Activated T-cell treated with anti-CD3 and anti-CD28 coated beads for 48 hours (primary cell): ENCODE results near the gene HTD2.

Source experiments
- DNase-seq: peaks from one replicate; pipeline ENCODE4 v3.0.0-alpha.2; 2020; ENCODE audit warnings: low read depth

Gene HTD2

DNA sequence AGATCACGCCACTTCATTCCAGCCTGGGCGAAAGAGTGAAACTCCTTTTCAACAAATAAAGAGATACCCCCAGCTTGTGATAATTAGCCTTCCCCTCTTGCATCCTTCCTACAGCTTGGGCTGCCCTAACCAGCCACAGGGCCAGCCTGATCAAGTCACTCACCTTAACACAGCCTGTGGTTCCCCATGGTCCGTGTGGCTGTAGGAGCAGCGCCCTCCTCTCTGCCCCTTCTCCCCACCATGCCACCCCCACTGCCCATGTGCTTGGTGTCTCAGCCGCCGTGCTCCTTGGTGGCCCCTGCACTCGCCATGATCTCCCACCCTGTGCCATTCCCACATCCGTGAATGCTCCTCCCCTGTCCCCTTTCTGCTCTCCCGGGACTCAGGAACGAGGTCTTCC is 13.5 kb upstream of the HTD2 start:
- DNase-seq, result no peak

GRCh38 chr3:58293516-58293915 is 12.8 kb upstream of the HTD2 start:
- DNase-seq, result no peak

- no peak for DNase-seq
Observed at GRCh38 chr3:58296269-58296668, 10.1 kb upstream of the HTD2 start.

DNA sequence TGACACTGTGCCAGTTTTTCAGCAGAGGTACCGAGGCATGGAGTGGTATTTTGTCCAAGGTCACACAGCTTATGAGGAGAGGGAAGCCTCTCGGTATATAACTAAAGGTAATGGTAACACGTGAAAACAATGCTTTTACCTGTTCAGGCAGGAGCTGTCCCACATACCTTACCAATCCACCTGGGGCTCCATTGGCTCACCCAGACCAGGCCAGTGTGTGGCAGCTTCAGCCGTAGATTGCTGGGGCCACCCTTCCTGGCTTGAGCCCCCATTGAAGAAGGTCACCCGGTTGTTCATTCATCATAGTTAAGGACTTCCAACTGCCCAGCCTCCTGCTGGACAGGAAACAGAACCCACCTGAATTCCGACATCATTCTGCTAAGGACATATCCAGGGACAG is 9.5 kb upstream of the HTD2 start:
- DNase-seq, result no peak

DNA sequence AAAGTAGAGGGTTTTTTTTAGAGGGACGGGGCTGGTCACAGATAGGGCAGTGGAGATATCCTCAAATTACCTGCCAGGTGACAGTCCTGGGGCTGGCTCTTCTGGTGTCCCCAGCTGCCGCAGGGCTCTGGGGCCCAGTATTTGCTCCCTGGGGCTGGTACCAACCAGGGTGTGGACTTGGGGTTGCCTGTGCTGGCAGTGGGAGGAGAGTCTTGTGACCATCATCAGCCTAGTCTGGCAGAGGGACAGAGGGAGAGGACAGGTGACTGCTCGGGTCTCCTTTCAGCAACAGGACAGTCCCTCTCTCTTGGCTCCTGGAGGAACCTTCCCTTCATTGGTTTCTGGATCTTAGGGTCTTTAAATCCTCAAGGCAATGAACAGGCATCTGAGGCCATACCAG is 8.1 kb upstream of the HTD2 start:
- DNase-seq, result no peak

GRCh38 chr3:58299075-58299474 is 7.2 kb upstream of the HTD2 start:
- DNase-seq, result no peak

GRCh38 chr3:58299839-58300516 is 6.3 kb upstream of the HTD2 start:
- DNase-seq, result no peak

DNA sequence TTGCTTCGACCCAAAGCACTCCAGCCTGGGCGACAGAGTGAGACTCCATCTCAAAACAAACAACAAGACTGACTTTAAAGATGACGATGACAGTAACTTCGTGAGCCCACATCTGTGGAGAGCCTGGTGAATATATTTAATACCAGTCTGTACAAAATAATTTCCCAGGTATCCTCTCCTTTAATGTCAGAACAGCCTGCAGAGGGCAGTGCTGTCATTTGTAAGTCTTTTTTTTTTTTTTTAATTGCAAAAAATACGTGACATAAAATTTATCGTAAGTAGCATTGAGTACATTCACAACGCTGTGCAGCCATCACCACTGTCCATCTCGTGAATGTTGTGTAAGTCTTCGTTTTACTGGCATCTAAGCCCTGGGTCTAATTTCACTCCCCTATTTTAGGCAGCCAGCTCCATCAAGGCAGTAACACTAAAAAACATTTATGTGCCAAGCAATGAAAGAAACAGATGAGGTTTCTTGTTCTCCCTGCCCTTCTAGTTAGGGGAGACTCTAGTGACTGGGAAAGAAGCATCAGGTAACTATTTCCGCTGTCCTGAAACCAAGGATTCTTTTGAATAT is 1.4 kb downstream of the HTD2 start:
- no peak for DNase-seq

- no peak for DNase-seq
Observed at GRCh38 chr3:58308728-58309127, 2.4 kb downstream of the HTD2 start.

GRCh38 chr3:58317811-58318210 is 11.5 kb downstream of the HTD2 start:
- no peak for DNase-seq

GRCh38 chr3:58321791-58322190 is 15.5 kb downstream of the HTD2 start:
- DNase-seq, result no peak

GRCh38 chr3:58322793-58323192 is 16.5 kb downstream of the HTD2 start:
- DNase-seq, result no peak

DNA sequence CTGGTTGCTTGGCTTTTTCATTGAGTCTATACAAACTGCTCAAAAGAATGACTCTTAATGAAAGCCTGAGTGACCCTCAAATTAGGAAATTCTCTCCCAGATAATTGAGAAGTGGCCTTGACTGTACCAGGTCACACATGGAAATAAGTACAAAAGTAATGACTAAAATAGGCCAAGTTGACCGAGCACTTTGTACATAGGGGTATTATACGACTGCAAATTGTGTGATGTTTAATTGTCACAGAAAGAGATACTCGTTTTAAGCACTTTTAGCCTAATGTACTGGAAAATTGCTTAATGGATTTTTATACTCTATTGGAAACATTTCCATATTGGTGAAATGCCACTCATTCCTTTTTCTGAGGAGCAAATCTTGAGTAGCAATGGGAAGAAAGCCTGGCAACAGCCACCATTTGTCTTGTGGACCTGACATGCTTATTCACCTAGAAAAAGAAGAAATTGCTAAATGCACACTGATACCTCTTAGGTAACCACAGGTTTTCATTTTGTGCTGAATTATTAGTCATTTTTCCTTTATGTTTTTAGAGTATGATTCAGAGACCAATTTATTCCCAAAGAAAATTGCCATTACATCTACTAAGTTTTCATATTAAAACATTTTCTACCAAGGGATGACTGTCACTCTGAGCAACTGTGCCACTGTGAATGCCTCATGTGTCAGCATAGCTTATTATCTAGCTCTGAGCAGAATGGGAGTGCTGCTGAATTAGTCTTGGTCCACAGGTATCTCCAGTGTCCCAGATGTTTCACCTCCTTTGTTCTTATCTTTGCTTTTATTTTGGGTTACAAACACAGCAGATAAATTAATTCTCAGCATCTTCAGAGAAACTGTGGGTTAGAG is 17.4 kb downstream of the HTD2 start:
- DNase-seq, result no peak

- no peak for DNase-seq
Observed at GRCh38 chr3:58324391-58325390, 18.4 kb downstream of the HTD2 start.

DNA sequence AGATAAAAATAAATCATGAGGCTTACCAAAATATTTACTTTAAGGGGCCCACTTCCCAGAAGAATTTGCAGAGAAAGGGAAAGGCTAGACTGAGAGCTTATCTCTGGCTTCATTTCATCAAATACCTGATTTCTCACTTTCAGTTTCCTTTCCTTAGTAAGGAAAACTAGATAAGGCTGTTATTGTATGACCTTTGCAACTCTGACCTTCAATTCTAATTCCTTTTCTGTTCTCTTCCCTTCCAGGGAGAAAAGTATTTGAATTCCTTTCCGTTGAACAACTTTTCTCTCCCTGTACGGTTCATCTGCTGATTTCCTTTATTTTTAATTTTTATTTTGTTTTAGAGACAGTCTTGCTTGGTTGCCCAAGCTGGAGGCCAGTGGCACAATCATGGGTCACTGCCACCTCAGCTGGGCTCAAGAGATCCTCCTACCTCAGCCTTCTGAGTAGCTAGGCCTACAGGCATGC is 19.2 kb downstream of the HTD2 start:
- no peak for DNase-seq

DNA sequence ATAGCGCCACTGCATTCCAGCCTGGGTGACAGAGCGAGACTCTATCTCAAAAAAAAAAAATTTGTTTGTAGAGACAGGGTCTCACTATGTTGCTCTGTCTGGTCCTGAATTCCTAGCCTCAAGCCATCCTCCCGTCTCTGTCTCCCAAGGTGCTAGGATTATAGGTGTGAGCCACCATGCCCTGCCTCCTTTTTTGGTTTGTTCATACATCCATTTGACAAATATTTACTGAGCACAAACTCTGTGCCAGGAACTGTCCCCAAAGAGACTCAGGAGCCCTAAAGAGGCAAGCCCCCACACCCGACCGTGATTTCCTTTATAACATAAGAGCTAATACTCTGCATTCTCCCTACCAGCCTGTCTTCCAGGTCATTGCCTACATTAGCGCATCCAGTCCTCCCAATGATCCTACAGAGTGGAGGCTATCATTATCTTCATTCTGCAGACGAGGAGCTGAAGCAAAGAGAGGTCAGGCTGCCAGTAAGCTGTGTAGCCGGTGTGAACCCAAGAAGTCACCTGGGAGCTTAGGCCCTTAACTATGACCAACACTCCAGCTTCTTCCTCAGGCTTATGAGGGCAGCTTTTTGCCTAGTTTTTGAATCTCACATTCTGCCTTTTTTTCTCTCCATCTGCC is 20.1 kb downstream of the HTD2 start:
- DNase-seq, result no peak

DNA sequence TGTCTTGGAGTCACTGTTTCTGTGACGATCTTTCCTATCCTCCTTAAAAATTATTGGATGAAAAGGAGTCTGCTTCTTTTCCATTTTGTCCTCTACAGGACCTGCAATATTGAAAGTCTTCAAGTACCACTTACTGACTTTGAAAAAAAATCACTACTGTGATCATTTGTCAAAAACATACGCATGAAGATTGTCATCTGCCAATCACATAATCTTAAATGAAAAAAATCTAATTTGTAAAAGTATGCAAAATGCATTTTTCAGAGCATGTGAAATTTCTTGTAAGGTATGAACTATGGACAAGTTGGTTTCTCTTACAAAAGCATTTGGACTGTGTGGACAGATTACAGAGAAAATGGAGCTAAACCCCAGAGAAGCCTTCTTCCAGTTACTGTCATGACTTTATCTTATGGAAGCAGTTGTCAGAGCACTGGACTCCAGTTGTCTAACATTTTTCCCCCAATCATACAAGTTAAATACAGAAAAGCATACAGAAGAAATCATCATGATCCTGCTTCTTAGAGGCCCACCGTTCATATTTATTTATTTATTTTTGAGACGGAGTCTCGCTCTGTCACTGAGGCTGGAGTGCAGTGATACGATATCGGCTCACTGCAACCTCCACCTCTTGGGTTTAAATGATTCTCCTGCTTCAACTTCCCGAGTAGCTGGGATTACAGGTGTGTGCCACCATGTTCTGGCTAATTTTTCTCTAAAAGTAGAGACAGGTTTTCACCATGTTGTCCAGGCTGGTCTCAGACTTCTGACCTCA is 23.0 kb downstream of the HTD2 start:
- DNase-seq, result no peak

DNA sequence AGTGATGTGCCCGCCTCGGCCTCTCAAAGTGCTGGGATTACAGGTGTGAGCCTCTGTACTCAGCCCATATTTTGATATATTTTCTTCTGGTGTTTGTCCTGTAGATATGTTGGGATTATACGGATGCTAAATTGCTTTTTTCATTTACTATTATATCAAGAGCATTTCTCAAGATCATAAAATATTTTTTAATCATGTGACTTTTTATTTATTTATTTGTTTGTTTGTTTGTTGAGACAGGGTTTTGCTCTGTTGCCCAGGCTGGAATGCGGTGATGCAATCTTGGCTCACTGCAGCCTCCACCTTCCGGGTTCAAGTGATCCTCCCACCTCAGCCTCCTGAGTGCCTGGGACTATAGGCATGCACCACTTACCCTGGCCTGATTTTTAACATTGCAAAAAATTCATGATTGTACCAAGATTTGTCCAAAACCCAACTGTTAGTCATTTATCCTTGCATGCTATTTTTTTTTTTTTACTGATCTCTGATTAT is 23.6 kb downstream of the HTD2 start:
- no peak for DNase-seq

DNA sequence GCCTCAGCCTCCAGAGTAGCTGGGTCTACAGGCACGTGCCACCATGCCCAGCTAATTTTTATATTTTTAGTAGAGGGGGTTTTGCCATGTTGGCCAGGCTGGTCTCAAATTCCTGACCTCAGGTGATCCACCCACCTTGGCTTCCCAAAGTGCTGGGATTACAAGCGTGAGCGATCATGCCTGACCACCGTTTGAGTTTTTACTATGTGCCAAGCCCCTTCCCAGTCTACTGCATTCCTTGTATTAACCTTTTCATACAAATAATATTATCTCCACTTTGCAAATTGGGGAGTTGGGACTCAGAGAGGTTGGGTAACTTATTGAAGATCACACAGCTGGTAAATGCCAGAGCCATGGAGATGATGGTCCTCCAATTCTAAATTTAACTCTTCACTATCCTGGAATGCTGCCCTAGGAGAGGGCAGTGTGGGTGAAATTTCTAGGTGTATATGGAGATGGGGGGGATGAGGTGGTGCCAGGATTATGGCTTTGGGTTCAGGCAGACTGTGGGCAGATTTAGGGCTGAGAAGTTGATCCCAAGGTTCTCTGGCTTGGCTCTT is 25.4 kb downstream of the HTD2 start:
- DNase-seq, result no peak

GRCh38 chr3:58332575-58333188 is 26.4 kb downstream of the HTD2 start, which contains the start of gene PXK:
Gene PXK (plus strand): TSS chr3:58332892. CDS start chr3:58332989, 97 bp downstream.
- peak; percentile 82 for DNase-seq
